ENCODE results near the gene TBX2.

TBX2 gene

GRCh38 chr17:61414141-61414935, 14.7 kb downstream of the TBX2 start:
- no peaks in the 10 kb centered on the region for H3K9me3 ChIP-seq
- H3K27me3 ChIP-seq: peaks cover 100% of the 10 kb centered on the region
- H3K36me3 ChIP-seq: no peaks in the 10 kb centered on the region
- no peak overlapping the region for H3K27ac ChIP-seq
- no peak for TF ChIP-seq CTCF (IDR thresholded peaks at IDR 0.05)
- H3K4me1 ChIP-seq (ENCODE audit: control insufficient read depth in 1 of 2, insufficient read depth in 1 of 2, low read depth in 1 of 2, low read length in 1 of 2): peaks cover 38 to 41% of the 10 kb centered on the region in 2 experiments
- H3K4me3 ChIP-seq (ENCODE audit: low read depth in 1 of 2, low read length in 1 of 2): no peak overlapping the region

GRCh38 chr17:61414936-61415251, 15.3 kb downstream of the TBX2 start:
- H3K36me3 ChIP-seq: no peaks in the 10 kb centered on the region
- no peaks in the 10 kb centered on the region for H3K9me3 ChIP-seq
- no peak for TF ChIP-seq CTCF (IDR thresholded peaks at IDR 0.05)
- H3K27me3 ChIP-seq: peaks cover 100% of the 10 kb centered on the region
- no peak overlapping the region for H3K4me3 ChIP-seq (ENCODE audit: low read depth in 1 of 2, low read length in 1 of 2)
- H3K27ac ChIP-seq: no peak overlapping the region
- peaks cover 34 to 37% of the 10 kb centered on the region in 2 experiments for H3K4me1 ChIP-seq (ENCODE audit: control insufficient read depth in 1 of 2, insufficient read depth in 1 of 2, low read depth in 1 of 2, low read length in 1 of 2)

GRCh38 chr17:61415374-61416210, 15.9 kb downstream of the TBX2 start:
- Histone ChIP-seq H3K9me3 (no peaks in the 10 kb centered on the region), H3K36me3 (no peaks in the 10 kb centered on the region), H3K27me3 (peaks cover 100% of the 10 kb centered on the region), H3K27ac (no peak overlapping the region), H3K4me3 (ENCODE audit: low read depth in 1 of 2, low read length in 1 of 2) (no peak overlapping the region), H3K4me1 (ENCODE audit: control insufficient read depth in 1 of 2, insufficient read depth in 1 of 2, low read depth in 1 of 2, low read length in 1 of 2) (peaks cover 27 to 30% of the 10 kb centered on the region in 2 experiments)
- no peak for TF ChIP-seq CTCF (IDR thresholded peaks at IDR 0.05)

- no peaks in the 10 kb centered on the region for H3K9me3 ChIP-seq
- no peak overlapping the region for H3K4me3 ChIP-seq (ENCODE audit: low read depth in 1 of 2, low read length in 1 of 2)
- H3K27ac ChIP-seq: no peak overlapping the region
- no peaks in the 10 kb centered on the region for H3K36me3 ChIP-seq
- no peak for TF ChIP-seq CTCF (IDR thresholded peaks at IDR 0.05)
- peaks cover 100% of the 10 kb centered on the region for H3K27me3 ChIP-seq
- H3K4me1 ChIP-seq (ENCODE audit: control insufficient read depth in 1 of 2, insufficient read depth in 1 of 2, low read depth in 1 of 2, low read length in 1 of 2): peaks cover 22 to 25% of the 10 kb centered on the region in 2 experiments
Observed at GRCh38 chr17:61416211-61416539, 16.5 kb downstream of the TBX2 start.

GRCh38 chr17:61416540-61417363, 17.1 kb downstream of the TBX2 start:
- H3K4me3 ChIP-seq (ENCODE audit: low read depth in 1 of 2, low read length in 1 of 2): no peak overlapping the region
- H3K36me3 ChIP-seq: no peaks in the 10 kb centered on the region
- no peak overlapping the region for H3K27ac ChIP-seq
- peaks cover 100% of the 10 kb centered on the region for H3K27me3 ChIP-seq
- TF ChIP-seq CTCF (IDR thresholded peaks at IDR 0.05): peak; percentile 61
- peaks cover 17 to 19% of the 10 kb centered on the region in 2 experiments for H3K4me1 ChIP-seq (ENCODE audit: control insufficient read depth in 1 of 2, insufficient read depth in 1 of 2, low read depth in 1 of 2, low read length in 1 of 2)
- no peaks in the 10 kb centered on the region for H3K9me3 ChIP-seq
